ENCODE measurements around the gene ACTA1. TPM values are rescaled to one million over a fixed set of nuclear protein-coding genes. Genes with fewer than 3 reads are reported as not detected.
"Not testable (repeated sequence)": the region's sequence is repeated elsewhere in the genome, so short reads cannot be mapped to it uniquely, and the experiment has no call there.

The ACTA1 gene
- polyA plus RNA-seq, 1 experiment: not detected

- TF ChIP-seq, protein P1, sequence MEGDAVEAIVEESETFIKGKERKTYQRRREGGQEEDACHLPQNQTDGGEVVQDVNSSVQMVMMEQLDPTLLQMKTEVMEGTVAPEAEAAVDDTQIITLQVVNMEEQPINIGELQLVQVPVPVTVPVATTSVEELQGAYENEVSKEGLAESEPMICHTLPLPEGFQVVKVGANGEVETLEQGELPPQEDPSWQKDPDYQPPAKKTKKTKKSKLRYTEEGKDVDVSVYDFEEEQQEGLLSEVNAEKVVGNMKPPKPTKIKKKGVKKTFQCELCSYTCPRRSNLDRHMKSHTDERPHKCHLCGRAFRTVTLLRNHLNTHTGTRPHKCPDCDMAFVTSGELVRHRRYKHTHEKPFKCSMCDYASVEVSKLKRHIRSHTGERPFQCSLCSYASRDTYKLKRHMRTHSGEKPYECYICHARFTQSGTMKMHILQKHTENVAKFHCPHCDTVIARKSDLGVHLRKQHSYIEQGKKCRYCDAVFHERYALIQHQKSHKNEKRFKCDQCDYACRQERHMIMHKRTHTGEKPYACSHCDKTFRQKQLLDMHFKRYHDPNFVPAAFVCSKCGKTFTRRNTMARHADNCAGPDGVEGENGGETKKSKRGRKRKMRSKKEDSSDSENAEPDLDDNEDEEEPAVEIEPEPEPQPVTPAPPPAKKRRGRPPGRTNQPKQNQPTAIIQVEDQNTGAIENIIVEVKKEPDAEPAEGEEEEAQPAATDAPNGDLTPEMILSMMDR (IDR thresholded peaks at IDR 0.05; ENCODE audit: low read depth, low read length): no peak
- Histone ChIP-seq H3K27ac (ENCODE audit: low read depth, low read length) (no peak overlapping the region), H3K27me3 (ENCODE audit: control insufficient read depth, insufficient read depth, low read length) (peaks cover 8% of the 10 kb centered on the region), H3K4me3 (ENCODE audit: low read depth, low read length) (no peak overlapping the region), H3K9me3 (ENCODE audit: control insufficient read depth, insufficient read depth, low read length) (no peaks in the 10 kb centered on the region)
- CTCF ChIA-PET: no interaction called here
- DNase-seq (ENCODE audit: low read depth, low spot score): no peak
- POLR2A ChIA-PET: no interaction called here
Measured at GRCh38 chr1:229420224-229420623, 13.7 kb downstream of the ACTA1 start.

- H3K4me3 ChIP-seq (ENCODE audit: low read depth, low read length); H3K27ac ChIP-seq (ENCODE audit: low read depth, low read length); POLR2A ChIA-PET; H3K9me3 ChIP-seq (ENCODE audit: control insufficient read depth, insufficient read depth, low read length); DNase-seq (ENCODE audit: low read depth, low spot score); CTCF ChIA-PET; H3K27me3 ChIP-seq (ENCODE audit: control insufficient read depth, insufficient read depth, low read length): not testable (repeated sequence)
Measured at GRCh38 chr1:229418586-229418985, 15.3 kb downstream of the ACTA1 start.

DNA sequence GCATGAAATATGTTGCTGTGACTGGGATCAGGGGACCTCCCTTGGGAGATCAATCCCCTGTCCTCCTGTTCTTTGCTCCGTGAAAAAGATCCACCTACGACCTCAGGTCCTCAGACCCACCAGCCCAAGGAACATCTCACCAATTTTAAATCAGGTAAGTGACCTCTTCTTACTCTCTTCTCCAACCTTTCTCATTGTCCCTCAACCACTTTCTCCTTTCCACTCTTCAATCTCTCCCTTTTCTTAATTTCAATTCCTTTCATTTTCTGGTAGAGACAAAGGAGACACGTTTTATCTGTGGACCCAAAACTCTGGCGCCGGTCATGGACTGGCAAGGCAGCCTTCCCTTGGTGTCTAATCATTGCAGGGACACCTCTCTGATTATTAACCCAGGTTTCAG is 21.1 kb downstream of the ACTA1 start:
- not testable (repeated sequence) for H3K9me3 ChIP-seq (ENCODE audit: control insufficient read depth, insufficient read depth, low read length); H3K4me3 ChIP-seq (ENCODE audit: low read depth, low read length)

GRCh38 chr1:229412056-229412455 is 21.8 kb downstream of the ACTA1 start:
- Histone ChIP-seq H3K27me3 (ENCODE audit: control insufficient read depth, insufficient read depth, low read length) (peaks cover 23% of the 10 kb centered on the region), H3K4me3 (ENCODE audit: low read depth, low read length) (no peak overlapping the region), H3K27ac (ENCODE audit: low read depth, low read length) (no peak overlapping the region), H3K9me3 (ENCODE audit: control insufficient read depth, insufficient read depth, low read length) (no peaks in the 10 kb centered on the region; the same call in 1 of the 2 replicates)
- ChIA-PET CTCF (interaction anchor here (0.6 kb wide), 1 partner anchor 156 kb away, joined by 3 read pairs; no protein-coding TSS in a partner anchor), POLR2A (no interaction called here)
- TF ChIP-seq, protein P1 (IDR thresholded peaks at IDR 0.05; ENCODE audit: low read depth, low read length): no peak
- no peak for DNase-seq (ENCODE audit: low read depth, low spot score)

More for the DNA sequence above, 21.1 kb downstream of the ACTA1 start:
- DNase-seq (ENCODE audit: low read depth, low spot score); CTCF ChIA-PET; H3K27ac ChIP-seq (ENCODE audit: low read depth, low read length); POLR2A ChIA-PET: not testable (repeated sequence)
- peaks cover 16% of the 10 kb centered on the region for H3K27me3 ChIP-seq (ENCODE audit: control insufficient read depth, insufficient read depth, low read length)

GRCh38 chr1:229411434-229412055 is 22.3 kb downstream of the ACTA1 start:
- TF ChIP-seq, protein P1 (IDR thresholded peaks at IDR 0.05; ENCODE audit: low read depth, low read length): no peak
- no peak for DNase-seq (ENCODE audit: low read depth, low spot score)
- Histone ChIP-seq H3K9me3 (ENCODE audit: control insufficient read depth, insufficient read depth, low read length) (no peaks in the 10 kb centered on the region; the same call in 1 of the 2 replicates), H3K4me3 (ENCODE audit: low read depth, low read length) (no peak overlapping the region), H3K27ac (ENCODE audit: low read depth, low read length) (no peak overlapping the region), H3K27me3 (ENCODE audit: control insufficient read depth, insufficient read depth, low read length) (peaks cover 28% of the 10 kb centered on the region)
- CTCF ChIA-PET: interaction anchor here (0.6 kb wide), 1 partner anchor 155 kb away, joined by 3 read pairs; no protein-coding TSS in a partner anchor
- POLR2A ChIA-PET: no interaction called here

DNA sequence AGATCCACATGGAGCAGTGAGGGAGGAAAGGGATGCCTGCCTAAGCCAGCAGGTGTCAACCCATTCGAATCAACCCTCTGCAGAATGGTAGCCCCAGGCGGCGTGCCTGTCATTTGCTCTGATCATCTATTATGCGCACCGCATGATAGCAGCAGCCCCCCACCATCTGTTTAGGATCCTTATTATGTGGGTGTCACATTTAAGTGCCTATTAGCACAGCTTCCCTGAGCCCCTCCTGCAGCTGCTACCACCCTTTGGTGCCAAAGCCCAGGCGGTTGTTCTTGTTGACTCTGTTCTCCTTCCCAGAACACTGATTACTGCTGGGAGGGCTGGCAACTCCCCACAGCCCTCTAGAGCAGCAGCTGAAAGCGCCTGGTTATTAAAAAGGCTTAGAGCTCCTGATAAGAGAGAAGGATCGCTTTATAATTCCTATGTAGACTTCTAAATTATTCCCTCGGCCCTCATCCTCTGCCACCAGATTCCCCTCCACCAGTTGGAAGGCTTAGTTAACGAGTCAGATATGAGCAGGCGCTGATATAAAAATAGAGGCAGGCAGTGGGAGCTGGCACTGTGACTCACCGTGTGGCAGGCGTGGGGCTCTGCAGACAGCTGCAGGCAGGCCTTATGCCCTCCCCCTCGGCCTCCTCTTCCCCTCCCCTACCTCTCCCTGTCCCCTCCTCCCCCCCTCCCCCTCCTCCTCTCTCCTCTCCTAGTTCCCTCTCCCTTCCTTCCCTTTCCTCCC is 23.0 kb downstream of the ACTA1 start:
- Histone ChIP-seq H3K4me3 (ENCODE audit: low read depth, low read length) (no peak overlapping the region), H3K9me3 (ENCODE audit: control insufficient read depth, insufficient read depth, low read length) (no peaks in the 10 kb centered on the region; the same call in 1 of the 2 replicates), H3K27ac (ENCODE audit: low read depth, low read length) (no peak overlapping the region), H3K27me3 (ENCODE audit: control insufficient read depth, insufficient read depth, low read length) (peaks cover 34% of the 10 kb centered on the region)
- no peak for DNase-seq (ENCODE audit: low read depth, low spot score)
- TF ChIP-seq, protein P1 (IDR thresholded peaks at IDR 0.05; ENCODE audit: low read depth, low read length): no peak
- CTCF ChIA-PET: interaction anchor here (0.6 kb wide), 1 partner anchor 204 kb away, joined by 6 read pairs; no protein-coding TSS in a partner anchor
- POLR2A ChIA-PET: no interaction called here

Measured in AG04450 (cell line).